ENCODE data around the gene HECW1. TPM values are rescaled to one million over a fixed set of nuclear protein-coding genes. Genes with fewer than 3 reads are reported as not detected.
A peak's percentile ranks its signal among the peaks of the same experiment; 100 is the strongest.

HECW1 gene
- polyA plus RNA-seq, 2 of the 4 experiments (the other 2 are of a cell fraction), result 11.3 TPM

DNA sequence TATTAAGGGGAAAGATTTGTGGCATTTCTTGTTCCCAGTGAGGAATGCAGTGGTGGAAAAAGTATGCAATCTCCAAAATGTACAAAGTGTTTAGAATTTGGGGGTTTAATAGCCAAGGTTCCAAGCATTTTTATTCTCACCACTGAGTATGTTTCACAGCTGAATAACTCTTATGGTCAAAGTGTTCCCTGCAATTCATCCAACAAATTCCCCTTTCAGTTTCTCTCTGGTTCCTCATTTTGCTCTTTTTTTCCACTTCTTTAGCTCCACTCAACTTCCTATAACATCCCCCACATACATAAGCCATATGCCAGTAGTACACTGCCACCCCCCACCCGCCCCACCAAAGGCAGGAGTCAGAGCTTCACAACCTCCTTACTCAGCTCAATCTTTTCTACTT, 4.6 kb downstream of the HECW1 start:
- TF ChIP-seq, protein P1, sequence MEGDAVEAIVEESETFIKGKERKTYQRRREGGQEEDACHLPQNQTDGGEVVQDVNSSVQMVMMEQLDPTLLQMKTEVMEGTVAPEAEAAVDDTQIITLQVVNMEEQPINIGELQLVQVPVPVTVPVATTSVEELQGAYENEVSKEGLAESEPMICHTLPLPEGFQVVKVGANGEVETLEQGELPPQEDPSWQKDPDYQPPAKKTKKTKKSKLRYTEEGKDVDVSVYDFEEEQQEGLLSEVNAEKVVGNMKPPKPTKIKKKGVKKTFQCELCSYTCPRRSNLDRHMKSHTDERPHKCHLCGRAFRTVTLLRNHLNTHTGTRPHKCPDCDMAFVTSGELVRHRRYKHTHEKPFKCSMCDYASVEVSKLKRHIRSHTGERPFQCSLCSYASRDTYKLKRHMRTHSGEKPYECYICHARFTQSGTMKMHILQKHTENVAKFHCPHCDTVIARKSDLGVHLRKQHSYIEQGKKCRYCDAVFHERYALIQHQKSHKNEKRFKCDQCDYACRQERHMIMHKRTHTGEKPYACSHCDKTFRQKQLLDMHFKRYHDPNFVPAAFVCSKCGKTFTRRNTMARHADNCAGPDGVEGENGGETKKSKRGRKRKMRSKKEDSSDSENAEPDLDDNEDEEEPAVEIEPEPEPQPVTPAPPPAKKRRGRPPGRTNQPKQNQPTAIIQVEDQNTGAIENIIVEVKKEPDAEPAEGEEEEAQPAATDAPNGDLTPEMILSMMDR (IDR thresholded peaks at IDR 0.05), result no peak
- TF ChIP-seq SMC3 (IDR thresholded peaks at IDR 0.05), result no peak
- TF ChIP-seq, protein P2, sequence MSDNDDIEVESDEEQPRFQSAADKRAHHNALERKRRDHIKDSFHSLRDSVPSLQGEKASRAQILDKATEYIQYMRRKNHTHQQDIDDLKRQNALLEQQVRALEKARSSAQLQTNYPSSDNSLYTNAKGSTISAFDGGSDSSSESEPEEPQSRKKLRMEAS (IDR thresholded peaks at IDR 0.05), result no peak
- TF ChIP-seq, protein P3, sequence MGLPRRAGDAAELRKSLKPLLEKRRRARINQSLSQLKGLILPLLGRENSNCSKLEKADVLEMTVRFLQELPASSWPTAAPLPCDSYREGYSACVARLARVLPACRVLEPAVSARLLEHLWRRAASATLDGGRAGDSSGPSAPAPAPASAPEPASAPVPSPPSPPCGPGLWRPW (IDR thresholded peaks at IDR 0.05), result no peak
- TF ChIP-seq FOSB (CRISPR knock-in tag; IDR thresholded peaks at IDR 0.05), result no peak
- TF ChIP-seq CBX2 (IDR thresholded peaks at IDR 0.05; ENCODE audit: borderline replicate concordance, low read depth), result no peak
- no peak for TF ChIP-seq HOXB13 (CRISPR knock-in tag; IDR thresholded peaks at IDR 0.05; ENCODE audit: low read depth)
- no peak for TF ChIP-seq RCOR1 (IDR thresholded peaks at IDR 0.05; ENCODE audit: low read depth, low read length)
- TF ChIP-seq MAFK (IDR thresholded peaks at IDR 0.05; ENCODE audit: partially characterized antibody), result no peak
- no peak for TF ChIP-seq HOXA7 (CRISPR knock-in tag; IDR thresholded peaks at IDR 0.05)
- no peak for TF ChIP-seq RNF2 (IDR thresholded peaks at IDR 0.05; ENCODE audit: borderline replicate concordance, low read depth)
- TF ChIP-seq, protein P4, sequence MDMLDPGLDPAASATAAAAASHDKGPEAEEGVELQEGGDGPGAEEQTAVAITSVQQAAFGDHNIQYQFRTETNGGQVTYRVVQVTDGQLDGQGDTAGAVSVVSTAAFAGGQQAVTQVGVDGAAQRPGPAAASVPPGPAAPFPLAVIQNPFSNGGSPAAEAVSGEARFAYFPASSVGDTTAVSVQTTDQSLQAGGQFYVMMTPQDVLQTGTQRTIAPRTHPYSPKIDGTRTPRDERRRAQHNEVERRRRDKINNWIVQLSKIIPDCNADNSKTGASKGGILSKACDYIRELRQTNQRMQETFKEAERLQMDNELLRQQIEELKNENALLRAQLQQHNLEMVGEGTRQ (IDR thresholded peaks at IDR 0.05), result no peak
- TF ChIP-seq TP53 (CRISPR knock-in tag; IDR thresholded peaks at IDR 0.05), result no peak
- TF ChIP-seq KDM5A (IDR thresholded peaks at IDR 0.05), result no peak
- TF ChIP-seq, protein P5, sequence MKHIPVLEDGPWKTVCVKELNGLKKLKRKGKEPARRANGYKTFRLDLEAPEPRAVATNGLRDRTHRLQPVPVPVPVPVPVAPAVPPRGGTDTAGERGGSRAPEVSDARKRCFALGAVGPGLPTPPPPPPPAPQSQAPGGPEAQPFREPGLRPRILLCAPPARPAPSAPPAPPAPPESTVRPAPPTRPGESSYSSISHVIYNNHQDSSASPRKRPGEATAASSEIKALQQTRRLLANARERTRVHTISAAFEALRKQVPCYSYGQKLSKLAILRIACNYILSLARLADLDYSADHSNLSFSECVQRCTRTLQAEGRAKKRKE (CRISPR knock-in tag; IDR thresholded peaks at IDR 0.05; ENCODE audit: low read depth), result no peak
- no peak for TF ChIP-seq KDM1A (IDR thresholded peaks at IDR 0.05; ENCODE audit: low read depth)
- Histone ChIP-seq H3K4me1 (peaks cover 22% of the 10 kb centered on the region; the same call in 2 of the 3 replicates), H3K9me3 (no peaks in the 10 kb centered on the region), H3K4me2 (no peak overlapping the region), H3K27ac (no peak overlapping the region), H3K4me3 (no peak overlapping the region)
- WGBS (ENCODE audit: missing lambda C conversion rate), result no CpG with 5 or more reads among the region's 1 CpG
- FAIRE-seq, result no peak
- ATAC-seq, result no peak
- DNase-seq (ENCODE audit: low read depth in 1 of 2, low spot score in 1 of 2), result no peak
- ChIA-PET POLR2A (no interaction called here), CTCF (interaction anchor here (1.0 kb wide), 1 partner anchor 9 kb away, joined by 4 read pairs; no protein-coding TSS in a partner anchor)

DNA sequence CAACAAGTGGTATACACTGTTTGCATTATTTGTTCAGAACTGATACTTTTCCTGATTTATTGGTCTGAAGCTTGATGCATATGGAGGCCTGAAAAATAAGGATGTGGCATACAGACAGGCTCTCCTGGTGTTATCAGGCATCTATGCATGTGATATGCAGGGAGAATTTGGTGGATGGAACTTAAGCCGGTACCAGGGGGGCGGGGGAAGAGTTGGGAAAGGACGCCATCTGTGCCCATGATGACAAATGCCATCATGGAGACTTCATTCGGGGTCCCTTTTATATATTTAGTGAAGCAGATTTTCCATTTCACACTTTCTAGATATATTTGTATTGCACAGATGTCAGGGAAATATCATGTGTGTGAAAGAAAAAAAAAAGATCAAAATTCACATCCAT, 5.4 kb downstream of the HECW1 start:
- Histone ChIP-seq H3K4me1 (peaks cover 17% of the 10 kb centered on the region; the same call in 2 of the 3 replicates), H3K4me3 (no peak overlapping the region), H3K27ac (no peak overlapping the region), H3K4me2 (no peak overlapping the region), H3K9me3 (no peaks in the 10 kb centered on the region)
- DNase-seq (ENCODE audit: low read depth in 1 of 2, low spot score in 1 of 2) (no peak), FAIRE-seq (no peak), ATAC-seq (no peak)
- ChIA-PET CTCF (interaction anchor here (2.1 kb wide), 1 partner anchor 10 kb away, joined by 8 read pairs; no protein-coding TSS in a partner anchor), POLR2A (no interaction called here)
- WGBS (ENCODE audit: missing lambda C conversion rate), result 25% methylated on average over 4 of the region's 4 CpGs
- TF ChIP-seq POLR2A (IDR thresholded peaks at IDR 0.05; ENCODE audit: low read length), result no peak
- no peak for TF ChIP-seq RNF2 (IDR thresholded peaks at IDR 0.05; ENCODE audit: borderline replicate concordance, low read depth)
- TF ChIP-seq CBX8 (IDR thresholded peaks at IDR 0.05), result peak; percentile 64; the same call in 1 of the 2 replicates
- no peak for TF ChIP-seq HEYL (CRISPR knock-in tag; IDR thresholded peaks at IDR 0.05)
- TF ChIP-seq, protein P2 (IDR thresholded peaks at IDR 0.05), result no peak

DNA sequence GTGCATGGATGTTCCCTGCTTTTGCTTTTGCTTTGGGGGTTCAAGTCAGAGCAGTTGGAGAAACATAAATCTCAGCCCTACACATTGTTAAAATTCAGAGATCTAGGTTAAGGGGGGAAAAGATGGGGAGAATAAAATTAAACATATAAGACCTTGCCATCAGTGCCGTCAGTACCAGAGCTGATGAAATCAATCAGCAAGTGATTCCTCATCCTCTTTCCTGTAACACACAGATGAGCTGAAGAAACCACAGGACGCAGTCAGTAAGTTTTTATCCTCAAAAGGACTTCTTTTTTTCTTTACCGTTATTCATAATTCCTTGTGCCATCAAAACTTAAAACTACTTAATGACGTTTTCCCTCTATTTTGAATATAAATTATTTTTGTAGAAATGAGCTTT, 5.9 kb downstream of the HECW1 start:
- 43% methylated on average over 4 of the region's 4 CpGs for WGBS (ENCODE audit: missing lambda C conversion rate)
- Histone ChIP-seq H3K4me2 (no peak overlapping the region), H3K27ac (no peak overlapping the region), H3K4me1 (peaks cover 12% of the 10 kb centered on the region; the same call in 2 of the 3 replicates), H3K4me3 (no peak overlapping the region), H3K9me3 (no peaks in the 10 kb centered on the region)
- ChIA-PET POLR2A (no interaction called here), CTCF (interaction anchor here (2.1 kb wide), 1 partner anchor 10 kb away, joined by 8 read pairs; no protein-coding TSS in a partner anchor)
- FAIRE-seq (no peak), DNase-seq (ENCODE audit: low read depth in 1 of 2, low spot score in 1 of 2) (no peak), ATAC-seq (no peak)
- TF ChIP-seq POLR2A (IDR thresholded peaks at IDR 0.05; ENCODE audit: low read length), result no peak
